HepG2 (cell line): ENCODE results near the gene AKTIP. TPM values are rescaled to one million over a fixed set of nuclear protein-coding genes. Genes with fewer than 3 reads are reported as not detected.

Source experiments
- ATF7 ChIP-seq, 2 experiments: fragments of 450-650 bp in 1 of 2; sonication (generic) in 1 of 2; formaldehyde crosslinking in 1 of 2; IDR thresholded peaks; 2 replicates each; pipeline versions ENCODE4 v1.4.0 to v1.6.1; 2016 to 2020; ENCODE audit warnings: antibody characterized with exemption in 1 of 2, mild to moderate bottlenecking in 1 of 2, missing genetic modification reagents in 1 of 2
- BRCA1 ChIP-seq: sonication (generic); formaldehyde crosslinking; IDR thresholded peaks from 2 replicates; pipeline ENCODE4 v1.4.0; 2020; ENCODE audit warnings: missing genetic modification reagents
- CHCHD3 ChIP-seq: sonication (generic); formaldehyde crosslinking; IDR thresholded peaks from 2 replicates; pipeline ENCODE4 v1.8.0; 2022; ENCODE audit warnings: mild to moderate bottlenecking, missing genetic modification reagents, moderate library complexity
- FLYWCH1 ChIP-seq: sonication (generic); formaldehyde crosslinking; IDR thresholded peaks from 2 replicates; pipeline ENCODE4 v1.8.1; 2023; ENCODE audit warnings: mild to moderate bottlenecking, missing genetic modification reagents
- MLLT10 ChIP-seq: sonication (generic); formaldehyde crosslinking; IDR thresholded peaks from 2 replicates; pipeline ENCODE4 v1.4.0; 2020; ENCODE audit warnings: missing genetic modification reagents
- NCOR1 ChIP-seq: fragments of 200-600 bp; sonication (generic); IDR thresholded peaks from 2 replicates; pipeline ENCODE4 v1.7.0; 2017; ENCODE audit warnings: antibody characterized with exemption, low read length, borderline replicate concordance
- NFAT5 ChIP-seq: sonication (generic); formaldehyde crosslinking; IDR thresholded peaks from 2 replicates; pipeline ENCODE4 v1.4.0; 2020; ENCODE audit warnings: missing genetic modification reagents
- NFE2L2 ChIP-seq: fragments of 150-350 bp; IDR thresholded peaks from 2 replicates; pipeline ENCODE4 v1.6.1; 2014; ENCODE audit warnings: low read length
- NKX3-1 ChIP-seq: sonication (generic); formaldehyde crosslinking; IDR thresholded peaks from 2 replicates; pipeline ENCODE4 v1.5.0; 2020; ENCODE audit warnings: missing genetic modification reagents
- RFX1 ChIP-seq: fragments of 450-650 bp; IDR thresholded peaks from 2 replicates; pipeline ENCODE4 v1.6.1; 2017
- RNF2 ChIP-seq: fragments of 450-650 bp; conservative IDR thresholded peaks from 2 replicates; pipeline ENCODE4 v1.6.1; 2016; ENCODE audit warnings: low read depth
- STAT6 ChIP-seq: sonication (generic); formaldehyde crosslinking; IDR thresholded peaks from 2 replicates; pipeline ENCODE4 v1.4.0; 2020; ENCODE audit warnings: missing genetic modification reagents, mild to moderate bottlenecking, borderline replicate concordance
- ZBTB43 ChIP-seq: sonication (generic); formaldehyde crosslinking; conservative IDR thresholded peaks from 2 replicates; pipeline ENCODE4 v1.4.0; 2020; ENCODE audit warnings: missing genetic modification reagents
- ZGPAT ChIP-seq: IDR thresholded peaks from 2 replicates; pipeline ENCODE4 v1.6.1; 2016; ENCODE audit warnings: mild to moderate bottlenecking
- ZNF431 ChIP-seq: sonication (generic); formaldehyde crosslinking; IDR thresholded peaks from 2 replicates; pipeline ENCODE4 v1.9.0; 2022; ENCODE audit warnings: missing genetic modification reagents, low read depth, mild to moderate bottlenecking, borderline replicate concordance
- ZNF546 ChIP-seq: sonication (generic); formaldehyde crosslinking; conservative IDR thresholded peaks from 2 replicates; pipeline ENCODE4 v1.8.1; 2023; ENCODE audit warnings: mild to moderate bottlenecking, missing genetic modification reagents
- ZNF563 ChIP-seq: sonication (generic); formaldehyde crosslinking; IDR thresholded peaks from 2 replicates; pipeline ENCODE4 v1.8.0; 2022; ENCODE audit warnings: mild to moderate bottlenecking, moderate library complexity, missing genetic modification reagents
- ZNF619 ChIP-seq: sonication (generic); formaldehyde crosslinking; IDR thresholded peaks from 2 replicates; pipeline ENCODE4 v1.4.0; 2020; ENCODE audit warnings: mild to moderate bottlenecking, missing genetic modification reagents
- ZNF768 ChIP-seq: sonication (generic); formaldehyde crosslinking; IDR thresholded peaks from 2 replicates; pipeline ENCODE4 v1.4.0; 2020; ENCODE audit warnings: missing genetic modification reagents
- polyA plus RNA-seq, 8 experiments: library from polyadenylated mRNA; depleted of rRNA in 3 of 8; stranded (reverse) in 7 of 8; unstranded in 1 of 8; fragments of >200 nt; fragmentation: Illumina TruSeq in 4 of 8; extraction: Trizol in 4 of 8; gene quantifications; 2 replicates each; pipeline versions ENCODE4 v1.2.1 to v1.2.3, GENCODE V29; 2011 to 2016; ENCODE audit warnings: low read depth in 4 of 8, missing spikeins in 1 of 8, mixed read lengths in 1 of 8; ENCODE audit not compliant: insufficient read depth in 1 of 8
- total RNA-seq, 5 experiments: library from RNA; depleted of rRNA; stranded (reverse); fragments of >200 nt; fragmentation: Illumina TruSeq; extraction: Trizol; gene quantifications; 2 replicates each; pipeline ENCODE4 v1.2.3, GENCODE V29; 2016; ENCODE audit warnings: low read depth in 1 of 5

Gene AKTIP
- total and polyA plus RNA-seq, 2 of the 13 experiments (the other 11 are each of a cell fraction or from before 2014, with no cell fraction given) = 28.8 to 49.0 TPM

GRCh38 chr16:53503270-53503923, 388 bp upstream of the AKTIP start (continued):
- TF ChIP-seq NFE2L2 = no peak
- peak; percentile 70; the same call in 1 of the 2 replicates for TF ChIP-seq ZGPAT
- TF ChIP-seq ZNF619 = 0 out of 2 replicates have a peak, but pooled peaks have one; percentile 78
- peak; percentile 79; the same call in 1 of the 2 replicates for TF ChIP-seq NFAT5 (CRISPR knock-in tag)
- peak; percentile 36; the same call in 1 of the 2 replicates for TF ChIP-seq RFX1
- TF ChIP-seq ZNF768 (CRISPR knock-in tag) = peak; percentile 81; the same call in 1 of the 2 replicates
- TF ChIP-seq ZNF431 (CRISPR knock-in tag) = peak; percentile 79; the same call in 1 of the 2 replicates
- no peak for TF ChIP-seq FLYWCH1
- no peak; the same call in 1 of the 2 replicates for TF ChIP-seq STAT6 (CRISPR knock-in tag)
- TF ChIP-seq ATF7 (IDR thresholded peaks at IDR 0.05) = peak; percentile 59
- TF ChIP-seq ATF7 (CRISPR knock-in tag; IDR thresholded peaks at IDR 0.05) = 0 out of 2 replicates have a peak, but pooled peaks have one; percentile 38
- no peak for TF ChIP-seq ZNF563 (CRISPR knock-in tag)
- peak; percentile 42 for TF ChIP-seq ZBTB43 (CRISPR knock-in tag)
- no peak for TF ChIP-seq CHCHD3 (CRISPR knock-in tag)
- TF ChIP-seq NKX3-1 (CRISPR knock-in tag) = peak; percentile 80
- 0 out of 2 replicates have a peak, but pooled peaks have one; percentile 62 for TF ChIP-seq BRCA1 (CRISPR knock-in tag)
- TF ChIP-seq MLLT10 (CRISPR knock-in tag) = no peak
- TF ChIP-seq ZNF546 (CRISPR knock-in tag) = peak; percentile 94; the same call in 1 of the 2 replicates
- peak; percentile 79 for TF ChIP-seq RNF2
- TF ChIP-seq NCOR1 = peak; percentile 65; the same call in 1 of the 2 replicates
